Raji (cell line): Measurements from ENCODE around the gene ASB5.

ENCODE experiments used
- POLR2A ChIP-seq: IDR thresholded peaks from 2 replicates; pipeline ENCODE4 v1.6.1; 2011; ENCODE audit warnings: low read depth, low read length, control low read depth; ENCODE audit not compliant: insufficient read depth

ASB5 gene

GRCh38 chr4:176268963-176269362 is at the start of gene ASB5:
Gene ASB5 (minus strand): TSS chr4:176269222. CDS start chr4:176269108, 114 bp downstream.
- TF ChIP-seq POLR2A, result no peak

- TF ChIP-seq POLR2A, result no peak
These were observed 44.7 kb upstream of the ASB5 start for GRCh38 chr4:176313596-176314336.

GRCh38 chr4:176309772-176310171 is 40.8 kb upstream of the ASB5 start:
- no peak for TF ChIP-seq POLR2A

- peak; percentile 30; the same call in 1 of the 2 replicates for TF ChIP-seq POLR2A
These were observed 40.0 kb upstream of the ASB5 start for GRCh38 chr4:176309046-176309445.

- no peak for TF ChIP-seq POLR2A
These were observed 39.4 kb upstream of the ASB5 start for GRCh38 chr4:176308441-176308840.

- TF ChIP-seq POLR2A, result no peak
These were observed 38.6 kb upstream of the ASB5 start for GRCh38 chr4:176307666-176307930.

GRCh38 chr4:176306837-176307665 is 38.0 kb upstream of the ASB5 start:
- no peak for TF ChIP-seq POLR2A

GRCh38 chr4:176303938-176304337 is 34.9 kb upstream of the ASB5 start:
- TF ChIP-seq POLR2A, result no peak

GRCh38 chr4:176302283-176303275 is 33.6 kb upstream of the ASB5 start:
- no peak for TF ChIP-seq POLR2A

GRCh38 chr4:176300565-176300964 is 31.5 kb upstream of the ASB5 start:
- no peak for TF ChIP-seq POLR2A

- TF ChIP-seq POLR2A, result no peak
These were observed 31.0 kb upstream of the ASB5 start for GRCh38 chr4:176300036-176300435.

- no peak for TF ChIP-seq POLR2A
These were observed 29.6 kb upstream of the ASB5 start for GRCh38 chr4:176298664-176299063.

- TF ChIP-seq POLR2A, result no peak
These were observed 24.6 kb upstream of the ASB5 start for GRCh38 chr4:176293660-176294059.

GRCh38 chr4:176292920-176293319 is 23.9 kb upstream of the ASB5 start:
- TF ChIP-seq POLR2A, result no peak

- TF ChIP-seq POLR2A, result no peak
These were observed 22.7 kb upstream of the ASB5 start for GRCh38 chr4:176291748-176292147.
